HCT116 (cell line): Measurements from ENCODE around the gene EXOC6B. TPM values are rescaled to one million over a fixed set of nuclear protein-coding genes. Genes with fewer than 3 reads are reported as not detected.

ENCODE experiments used
- ATAC-seq: fragments of 200-7000 bp; cut with Tn5 transposase; 2 replicates; pipeline ENCODE4 v1.9.1; 2020; ENCODE audit warnings: mild to moderate bottlenecking, moderate library complexity
- BruUV-seq: library from RNA; stranded (reverse); fragments of 400-500 nt; replicated peaks from 2 replicates; lab custom pipeline; 2021; lab: Mats Ljungman, UMichigan
- CTCF ChIA-PET: fragments of 300-600 bp; sonication (Branson Sonifier 250); formaldehyde crosslinking; loops from one replicate; lab custom pipeline; 2021; ENCODE audit warnings: antibody characterized with exemption; lab: Charles Lee
- POLR2A ChIA-PET: fragments of 300-600, 350-600 bp; sonication (Branson Sonifier 250); formaldehyde crosslinking; loops from one replicate; lab custom pipeline; 2021; ENCODE audit warnings: antibody characterized with exemption; lab: Charles Lee
- RAD21 ChIA-PET, 2 experiments: fragments of 300-600 bp; sonication (Branson Sonifier 250); formaldehyde crosslinking; loops; one replicate each; lab custom pipeline; 2023; ENCODE audit warnings: low total read pairs in 2 of 2; ENCODE audit not compliant: uncharacterized antibody in 2 of 2, unreplicated experiment in 2 of 2, low non-redundant PET in 1 of 2; lab: Charles Lee
- DNase-seq: peaks from one replicate; pipeline ENCODE4 v3.0.0-alpha.2; 2010; ENCODE audit warnings: low read depth, low spot score
- H2AFZ ChIP-seq: fragments of 200-600 bp; shearing (Covaris generic), sonication (generic); 2 replicates; pipeline ENCODE4 v1.6.1; 2017; ENCODE audit warnings: low read depth, mixed run types, mixed read lengths, antibody characterized with exemption, low read length; ENCODE audit not compliant: poor library complexity, severe bottlenecking
- H3K27ac ChIP-seq: 2 replicates; pipeline ENCODE4 v1.5.1; 2012; ENCODE audit warnings: low read depth, low read length
- H3K27me3 ChIP-seq: fragments of 200-600 bp; sonication (generic); 2 replicates; pipeline ENCODE4 v1.6.1; 2016; ENCODE audit warnings: mixed run types, low read length, mixed read lengths; ENCODE audit not compliant: insufficient read depth
- H3K36me3 ChIP-seq, 2 experiments: fragments of 200-500 bp in 1 of 2; fragments of 200-600 bp in 1 of 2; sonication (Bioruptor generic) in 1 of 2; sonication (generic) in 1 of 2; 2 replicates each; pipeline versions ENCODE4 v1.5.1 to v1.6.1; 2014 to 2016; ENCODE audit warnings: low read length in 2 of 2, inconsistent platforms in 1 of 2, mixed read lengths in 1 of 2, mixed run types in 1 of 2; ENCODE audit not compliant: insufficient read depth in 2 of 2, control insufficient read depth in 1 of 2
- H3K4me1 ChIP-seq, 2 experiments: fragments of 200-600 bp in 1 of 2; sonication (generic) in 1 of 2; 2 replicates each; pipeline versions ENCODE4 v1.5.1 to v1.6.1; 2012 to 2017; ENCODE audit warnings: low read length in 2 of 2, inconsistent platforms in 1 of 2, mild to moderate bottlenecking in 1 of 2, mixed read lengths in 1 of 2, mixed run types in 1 of 2, moderate library complexity in 1 of 2; ENCODE audit not compliant: insufficient read depth in 2 of 2, control insufficient read depth in 1 of 2
- H3K4me2 ChIP-seq: fragments of 200-600 bp; sonication (generic); 2 replicates; pipeline ENCODE4 v1.6.1; 2017; ENCODE audit warnings: mixed run types, low read length, mixed read lengths
- H3K4me3 ChIP-seq, 2 experiments: fragments of 200-600 bp in 1 of 2; sonication (generic) in 1 of 2; replicated peaks in 1 of 2; 2 replicates each; pipeline ENCODE4 v1.5.1; 2011 to 2016; ENCODE audit warnings: low read length in 2 of 2, control low read depth in 1 of 2, low read depth in 1 of 2, mild to moderate bottlenecking in 1 of 2, mixed read lengths in 1 of 2, mixed run types in 1 of 2
- H3K79me2 ChIP-seq: fragments of 200-600 bp; sonication (generic); 2 replicates; pipeline ENCODE4 v1.6.1; 2017; ENCODE audit warnings: mild to moderate bottlenecking, mixed run types, low read length, moderate library complexity, mixed read lengths; ENCODE audit not compliant: insufficient read depth
- H3K9ac ChIP-seq: fragments of 200-600 bp; sonication (generic); 2 replicates; pipeline ENCODE4 v1.6.1; 2016; ENCODE audit warnings: low read length, mixed read lengths
- H3K9me2 ChIP-seq: fragments of 200-600 bp; sonication (generic), shearing (Covaris generic); 2 replicates; pipeline ENCODE4 v1.6.1; 2017; ENCODE audit warnings: mixed run types, mild to moderate bottlenecking, moderate library complexity; ENCODE audit not compliant: insufficient read depth
- H3K9me3 ChIP-seq, 2 experiments: fragments of 200-500 bp in 1 of 2; fragments of 200-600 bp in 1 of 2; sonication (Bioruptor generic) in 1 of 2; sonication (generic) in 1 of 2; 2 replicates each; pipeline ENCODE4 v1.6.1; 2014 to 2017; ENCODE audit warnings: low read length in 2 of 2, mixed read lengths in 2 of 2, inconsistent platforms in 1 of 2, low read depth in 1 of 2, mild to moderate bottlenecking in 1 of 2, mixed run types in 1 of 2, moderate library complexity in 1 of 2; ENCODE audit not compliant: control insufficient read depth in 1 of 2, insufficient read depth in 1 of 2
- H4K20me1 ChIP-seq: fragments of 200-600 bp; sonication (generic), shearing (Covaris generic); 2 replicates; pipeline ENCODE4 v1.6.1; 2017; ENCODE audit warnings: mixed run types, mild to moderate bottlenecking, moderate library complexity; ENCODE audit not compliant: insufficient read depth
- CBX3 ChIP-seq: IDR thresholded peaks from 2 replicates; pipeline ENCODE4 v1.6.1; 2012; ENCODE audit warnings: low read depth
- ELF1 ChIP-seq: IDR thresholded peaks from 2 replicates; pipeline ENCODE4 v1.6.1; 2012; ENCODE audit warnings: low read depth, borderline replicate concordance
- EZH2 ChIP-seq: fragments of 200-600 bp; sonication (generic); IDR thresholded peaks from 2 replicates; pipeline ENCODE4 v1.6.1; 2017; ENCODE audit warnings: antibody characterized with exemption, mixed run types
- RAD21 ChIP-seq: IDR thresholded peaks from 2 replicates; pipeline ENCODE4 v1.6.1; 2012; ENCODE audit warnings: low read depth, mild to moderate bottlenecking
- SIN3A ChIP-seq: IDR thresholded peaks from 2 replicates; pipeline ENCODE4 v1.6.1; 2012; ENCODE audit warnings: low read depth
- SP1 ChIP-seq: IDR thresholded peaks from 2 replicates; pipeline ENCODE4 v1.6.1; 2012; ENCODE audit warnings: low read depth
- TCF7L2 ChIP-seq: IDR thresholded peaks from 2 replicates; pipeline ENCODE4 v1.7.0; 2011; ENCODE audit warnings: borderline replicate concordance, inconsistent platforms; ENCODE audit not compliant: insufficient read depth, insufficient read length; ENCODE audit errors: extremely low read depth
- YY1 ChIP-seq: IDR thresholded peaks from 2 replicates; pipeline ENCODE4 v1.6.1; 2011; ENCODE audit warnings: low read length, low read depth, moderate library complexity, mild to moderate bottlenecking; ENCODE audit not compliant: insufficient replicate concordance; ENCODE audit errors: extremely low read depth
- ZFX ChIP-seq: fragments of 450-650 bp; IDR thresholded peaks from 2 replicates; pipeline ENCODE4 v1.6.1; 2017
- intact Hi-C: fragments of 100-400 bp; cut with micrococcal nuclease; formaldehyde crosslinking; loops from 2 replicates; pipeline ENCODE4 v1.10.0; 2022
- total RNA-seq: library from RNA; stranded (reverse); gene quantifications from one replicate; pipeline ENCODE4 v1.2.1, GENCODE V29; 2021; ENCODE audit not compliant: unreplicated experiment
- TF ChIP-seq, protein P1 (sequence below), 3 experiments: fragments of 200-600 bp in 1 of 3; sonication (generic) in 1 of 3; IDR thresholded peaks in 2 of 3; conservative IDR thresholded peaks in 1 of 3; 2 replicates each; pipeline ENCODE4 v1.5.1; 2012 to 2017; ENCODE audit warnings: low read depth in 2 of 3, low read length in 2 of 3, antibody characterized with exemption in 1 of 3, borderline replicate concordance in 1 of 3, control low read depth in 1 of 3, mild to moderate bottlenecking in 1 of 3, mixed read lengths in 1 of 3, mixed run types in 1 of 3, moderate library complexity in 1 of 3; ENCODE audit not compliant: insufficient read depth in 1 of 3
- TF ChIP-seq, protein P2 (sequence below): IDR thresholded peaks from 2 replicates; pipeline ENCODE4 v1.6.1; 2012

Gene EXOC6B
- total RNA-seq, 1 experiment from 2014 or later, result 25.4 TPM

DNA sequence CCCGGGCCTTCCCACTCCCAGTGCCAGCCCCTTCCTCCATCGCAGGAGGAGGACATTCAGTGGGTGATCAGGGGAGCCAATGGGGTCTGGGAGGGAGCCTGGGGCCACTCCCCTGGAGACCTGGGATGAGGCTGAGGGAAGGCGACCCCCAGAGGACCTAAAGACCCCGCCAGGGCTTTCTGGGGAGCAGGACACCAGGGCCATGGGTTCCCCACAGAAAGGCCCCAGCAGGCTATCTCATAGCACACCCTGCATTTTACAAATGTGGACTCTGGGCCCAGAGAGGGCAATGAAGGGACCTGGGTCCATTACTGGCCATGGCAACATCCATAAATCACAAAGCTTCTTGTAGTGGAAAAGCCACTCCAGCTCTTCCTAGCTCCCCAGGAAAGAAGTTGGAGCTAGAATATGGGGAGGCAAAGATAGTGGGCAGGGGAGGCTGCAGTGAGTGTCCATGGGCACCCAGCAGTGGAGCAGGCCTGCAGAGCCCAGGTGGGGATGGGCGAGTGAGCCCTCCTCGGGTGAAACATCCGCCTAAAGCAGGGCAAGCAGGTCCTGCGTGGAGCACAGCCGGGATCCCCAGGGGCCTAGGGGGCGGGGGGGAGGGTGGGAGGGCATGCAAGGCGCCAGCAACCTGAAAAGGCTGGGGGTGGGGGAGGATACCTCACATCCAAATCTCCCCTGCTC is 692.0 kb downstream of the EXOC6B start (continued):
- TF ChIP-seq, protein P1, sequence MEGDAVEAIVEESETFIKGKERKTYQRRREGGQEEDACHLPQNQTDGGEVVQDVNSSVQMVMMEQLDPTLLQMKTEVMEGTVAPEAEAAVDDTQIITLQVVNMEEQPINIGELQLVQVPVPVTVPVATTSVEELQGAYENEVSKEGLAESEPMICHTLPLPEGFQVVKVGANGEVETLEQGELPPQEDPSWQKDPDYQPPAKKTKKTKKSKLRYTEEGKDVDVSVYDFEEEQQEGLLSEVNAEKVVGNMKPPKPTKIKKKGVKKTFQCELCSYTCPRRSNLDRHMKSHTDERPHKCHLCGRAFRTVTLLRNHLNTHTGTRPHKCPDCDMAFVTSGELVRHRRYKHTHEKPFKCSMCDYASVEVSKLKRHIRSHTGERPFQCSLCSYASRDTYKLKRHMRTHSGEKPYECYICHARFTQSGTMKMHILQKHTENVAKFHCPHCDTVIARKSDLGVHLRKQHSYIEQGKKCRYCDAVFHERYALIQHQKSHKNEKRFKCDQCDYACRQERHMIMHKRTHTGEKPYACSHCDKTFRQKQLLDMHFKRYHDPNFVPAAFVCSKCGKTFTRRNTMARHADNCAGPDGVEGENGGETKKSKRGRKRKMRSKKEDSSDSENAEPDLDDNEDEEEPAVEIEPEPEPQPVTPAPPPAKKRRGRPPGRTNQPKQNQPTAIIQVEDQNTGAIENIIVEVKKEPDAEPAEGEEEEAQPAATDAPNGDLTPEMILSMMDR (IDR thresholded peaks at IDR 0.05 in 2 of 3, conservative IDR thresholded peaks at IDR 0.05 in 1 of 3; ENCODE audit: borderline replicate concordance in 1 of 3, insufficient read depth in 1 of 3, low read depth in 2 of 3, low read length in 2 of 3), result no peak
- TF ChIP-seq TCF7L2 (no peak), SP1 (no peak), ZFX (no peak), RAD21 (no peak)

DNA sequence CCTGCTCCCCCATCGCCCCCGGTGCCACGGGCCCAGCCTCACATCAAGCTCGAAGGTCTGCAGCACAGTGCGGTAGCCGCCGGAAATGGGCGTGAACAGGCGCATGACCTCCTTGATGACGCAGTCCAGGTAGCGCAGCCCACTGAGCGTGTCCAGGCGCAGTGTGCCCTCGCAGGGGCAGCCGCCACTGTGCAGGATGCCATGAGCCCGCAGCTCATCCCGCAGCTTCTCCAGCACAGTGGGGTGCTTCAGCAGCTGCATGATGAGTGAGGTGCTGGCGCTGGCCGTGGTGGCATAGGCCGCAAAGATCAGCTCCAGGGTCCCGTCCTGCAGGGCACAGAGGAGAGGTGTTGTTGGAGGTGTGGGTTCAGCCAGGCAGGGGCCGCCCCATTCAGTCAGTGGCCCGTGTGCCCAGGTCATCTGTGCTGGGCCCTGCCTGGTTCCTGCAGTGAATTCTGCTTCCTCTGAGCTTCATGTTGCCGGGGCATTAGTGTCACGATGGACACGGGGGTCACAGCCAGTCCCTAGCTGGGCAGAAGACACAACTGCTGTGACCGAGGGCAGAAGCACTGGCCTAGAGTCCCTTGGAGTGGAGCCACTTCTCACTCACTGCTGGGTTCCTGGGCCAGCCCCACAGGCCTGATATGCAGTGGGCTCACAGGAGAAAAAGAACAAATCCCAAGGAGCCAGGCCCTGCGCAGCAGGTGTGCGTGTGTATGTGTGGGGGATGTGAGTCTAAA is 692.7 kb downstream of the EXOC6B start:
- no peaks in the 10 kb centered on the region; a peak in 1 of 4 replicates for H3K36me3 ChIP-seq
- TF ChIP-seq EZH2, result no peak
- TF ChIP-seq ELF1, result no peak
- no peak for TF ChIP-seq SIN3A
- TF ChIP-seq, protein P1 (IDR thresholded peaks at IDR 0.05 in 2 of 3, conservative IDR thresholded peaks at IDR 0.05 in 1 of 3; ENCODE audit: borderline replicate concordance in 1 of 3, insufficient read depth in 1 of 3, low read depth in 2 of 3, low read length in 2 of 3), result no peak
- TF ChIP-seq SP1, result no peak
- TF ChIP-seq, protein P2, sequence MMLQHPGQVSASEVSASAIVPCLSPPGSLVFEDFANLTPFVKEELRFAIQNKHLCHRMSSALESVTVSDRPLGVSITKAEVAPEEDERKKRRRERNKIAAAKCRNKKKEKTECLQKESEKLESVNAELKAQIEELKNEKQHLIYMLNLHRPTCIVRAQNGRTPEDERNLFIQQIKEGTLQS, result no peak
- no peak for TF ChIP-seq RAD21
- no peak for TF ChIP-seq CBX3
- no peak for TF ChIP-seq YY1
- no peak overlapping the region for H3K4me2 ChIP-seq
- H3K4me1 ChIP-seq, result peaks cover 3 to 4% of the 10 kb centered on the region in 2 experiments; a peak in 2 of 4 replicates
- no peak for DNase-seq
- ChIA-PET RAD21 (no interaction called here), CTCF (no interaction called here), POLR2A (no interaction called here)
- intact Hi-C loops, result no loop called here
- H2AFZ ChIP-seq, result no peak overlapping the region
- H3K9me2 ChIP-seq, result no peaks in the 10 kb centered on the region
- no TSS peak for BruUV-seq
- ATAC-seq, result no peak
- H3K9ac ChIP-seq, result no peak overlapping the region
- H3K9me3 ChIP-seq, result no peaks in the 10 kb centered on the region
- H3K27ac ChIP-seq, result no peak overlapping the region
- H3K79me2 ChIP-seq, result no peaks in the 10 kb centered on the region
- H3K27me3 ChIP-seq, result no peaks in the 10 kb centered on the region
- no peaks in the 10 kb centered on the region for H4K20me1 ChIP-seq
- H3K4me3 ChIP-seq, result no peak overlapping the region
